ENCODE data around the gene ATP9A.
"Not testable (repeated sequence)": the region's sequence is repeated elsewhere in the genome, so short reads cannot be mapped to it uniquely, and the experiment has no call there.

ATP9A gene

DNA sequence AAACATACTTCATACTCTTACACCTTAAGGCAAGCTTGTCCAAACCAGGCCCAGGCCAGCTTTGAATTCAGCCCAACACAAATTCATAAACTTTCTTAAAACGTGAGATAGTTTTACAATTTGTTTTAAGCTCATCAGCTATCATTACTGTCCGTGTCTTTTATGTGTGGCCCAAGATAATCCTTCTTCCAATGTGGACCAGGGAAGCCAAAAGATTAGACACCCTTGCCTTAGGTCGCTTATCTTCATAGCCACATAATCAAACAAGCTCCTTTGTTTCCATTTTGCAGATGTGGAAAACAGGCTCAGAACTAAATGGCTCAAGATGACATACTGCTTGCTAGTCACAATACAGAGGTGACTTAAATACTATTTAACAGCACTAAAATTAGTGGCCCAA lies 28.1 kb upstream of the ATP9A start:
- no peak for DNase-seq (ENCODE audit: low read depth)

DNA sequence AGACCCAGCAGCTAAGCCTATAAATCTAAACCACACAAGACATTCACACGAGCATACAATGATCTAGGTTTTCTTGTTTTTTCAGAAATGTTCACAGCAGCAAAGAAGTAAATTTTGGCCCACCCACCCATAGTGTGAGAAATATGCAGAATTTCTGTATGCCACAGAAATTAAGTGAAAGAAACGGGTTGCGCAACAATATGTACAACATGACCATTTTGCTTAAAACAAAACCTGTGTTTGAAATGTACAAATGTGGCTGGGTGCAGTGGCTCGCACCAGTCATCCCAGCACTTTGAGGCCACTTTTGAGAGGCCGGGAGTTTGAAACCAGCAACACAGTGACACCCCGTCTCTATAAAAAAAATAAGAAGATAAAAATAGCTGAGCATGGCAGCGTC lies 24.8 kb upstream of the ATP9A start:
- no peak for DNase-seq (ENCODE audit: low read depth)

DNA sequence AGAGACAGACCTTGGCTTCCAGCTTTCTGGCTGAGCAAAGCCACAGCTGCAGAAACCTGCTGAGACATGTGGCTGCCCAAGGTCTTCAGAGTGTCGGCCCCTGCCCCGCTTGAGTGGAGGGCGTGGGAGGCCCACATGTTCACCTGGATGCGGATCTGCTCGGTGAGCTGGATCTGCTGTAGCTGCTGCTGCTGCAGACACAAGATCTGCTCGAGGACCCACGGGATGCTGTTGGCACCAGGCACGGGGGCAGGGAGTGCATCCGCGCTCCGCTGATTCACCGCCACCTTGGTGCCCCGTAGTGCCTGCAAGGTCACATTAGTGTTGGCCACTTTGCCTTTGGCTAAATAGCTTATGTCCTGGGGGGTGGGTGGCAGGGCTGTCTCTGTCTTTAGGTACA lies 23.4 kb upstream of the ATP9A start:
- no peak for DNase-seq (ENCODE audit: low read depth)

DNA sequence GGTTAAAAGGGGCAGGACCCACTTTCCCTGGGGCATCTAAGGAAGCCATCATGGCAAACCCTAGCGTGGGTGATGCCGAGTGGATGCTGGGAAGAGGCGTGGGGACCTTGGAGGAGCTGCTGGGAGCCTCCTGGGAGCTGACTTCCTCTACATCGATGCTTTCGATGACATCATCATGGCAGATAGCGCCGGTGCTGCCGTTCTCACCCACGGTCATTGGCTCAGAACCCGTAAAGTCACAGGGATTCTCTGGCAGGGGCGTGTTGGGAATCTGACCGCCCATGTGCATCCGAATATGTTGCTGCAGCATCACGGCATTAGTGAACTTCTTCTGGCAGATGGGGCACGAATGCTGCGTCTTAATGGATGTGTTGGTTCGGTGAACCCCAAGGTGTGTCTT lies 22.1 kb upstream of the ATP9A start:
- DNase-seq (ENCODE audit: low read depth), result no peak

DNA sequence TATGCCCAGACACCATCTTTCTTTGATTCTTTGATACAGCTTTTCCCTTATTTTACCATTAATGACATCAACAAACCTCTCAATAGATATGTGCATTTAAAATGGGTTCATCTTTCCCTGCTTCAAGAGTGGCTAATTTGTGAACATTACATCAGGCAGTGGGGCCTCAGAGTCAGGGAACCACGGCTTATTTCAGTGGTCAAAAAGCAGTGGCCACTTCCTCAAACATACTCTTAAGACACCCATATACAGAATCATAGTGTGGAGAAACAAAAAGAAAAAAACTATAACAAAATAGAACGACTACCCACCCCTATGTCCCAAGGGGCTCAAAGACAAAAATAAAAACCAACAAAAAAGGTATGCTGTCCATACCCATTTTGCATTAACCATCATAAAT lies 21.2 kb upstream of the ATP9A start:
- no peak for DNase-seq (ENCODE audit: low read depth)

DNA sequence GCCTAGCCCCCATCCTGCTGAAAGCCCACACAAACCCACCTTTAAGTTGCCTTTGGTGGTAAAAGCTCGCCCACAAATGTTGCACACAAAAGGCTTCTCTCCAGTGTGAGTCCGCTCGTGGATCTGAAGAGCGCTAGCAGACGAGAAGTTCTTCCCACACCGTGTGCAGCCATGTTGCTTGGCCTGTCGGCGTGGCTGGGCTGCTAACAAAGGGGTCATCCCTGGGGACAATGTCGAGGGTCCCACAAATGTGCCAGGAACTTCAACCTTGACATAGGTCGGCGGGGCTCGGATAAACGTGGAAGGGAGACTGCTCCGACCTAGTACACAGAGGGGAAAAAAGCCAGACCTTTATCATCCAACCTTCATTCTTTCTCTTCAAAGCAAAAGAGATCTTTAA lies 20.6 kb upstream of the ATP9A start:
- no peak for DNase-seq (ENCODE audit: low read depth)

DNA sequence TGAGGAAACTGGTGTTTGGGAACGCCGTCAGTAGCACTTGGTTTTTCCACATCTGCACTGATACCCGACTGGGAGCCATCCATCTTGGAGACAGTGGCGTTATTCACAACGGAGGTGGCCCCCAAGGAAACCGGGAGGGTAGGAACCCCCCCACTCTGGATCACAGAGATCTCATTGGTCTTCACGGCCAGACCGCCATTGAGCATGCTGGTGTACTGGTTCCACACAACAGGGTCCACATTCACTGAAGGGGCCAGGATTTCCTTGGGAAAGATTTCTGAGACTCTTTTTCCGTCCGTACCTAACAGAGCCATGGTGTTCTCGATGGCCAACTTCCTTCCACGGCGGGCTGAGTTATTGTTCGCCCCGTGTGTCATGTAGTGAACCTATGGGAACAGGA lies 16.1 kb upstream of the ATP9A start:
- no peak for DNase-seq (ENCODE audit: low read depth)

DNA sequence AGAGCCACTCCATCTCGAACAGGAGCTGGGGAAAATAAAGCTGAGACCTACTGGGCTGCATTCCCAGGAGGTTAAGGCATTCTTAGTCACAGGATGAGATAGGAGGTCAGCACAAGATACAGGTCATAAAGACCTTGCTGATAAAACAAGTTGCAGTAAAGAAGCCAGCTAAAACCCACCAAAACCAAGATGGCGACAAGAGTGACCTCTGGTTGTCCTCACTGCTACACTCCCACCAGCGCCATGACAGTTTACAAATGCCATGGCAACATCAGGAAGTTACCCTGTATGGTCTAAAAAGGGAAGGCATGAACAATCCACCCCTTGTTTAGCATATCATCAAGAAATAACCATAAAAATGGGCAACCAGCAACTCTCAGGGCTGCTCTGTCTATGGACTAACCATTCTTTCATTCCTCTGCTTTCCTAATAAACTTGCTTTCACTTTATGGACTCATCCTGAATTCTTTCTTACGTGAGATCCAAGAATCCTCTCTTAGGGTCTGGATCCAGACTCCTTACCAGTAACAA lies 10.1 kb upstream of the ATP9A start:
- not testable (repeated sequence) for DNase-seq (ENCODE audit: low read depth)

DNA sequence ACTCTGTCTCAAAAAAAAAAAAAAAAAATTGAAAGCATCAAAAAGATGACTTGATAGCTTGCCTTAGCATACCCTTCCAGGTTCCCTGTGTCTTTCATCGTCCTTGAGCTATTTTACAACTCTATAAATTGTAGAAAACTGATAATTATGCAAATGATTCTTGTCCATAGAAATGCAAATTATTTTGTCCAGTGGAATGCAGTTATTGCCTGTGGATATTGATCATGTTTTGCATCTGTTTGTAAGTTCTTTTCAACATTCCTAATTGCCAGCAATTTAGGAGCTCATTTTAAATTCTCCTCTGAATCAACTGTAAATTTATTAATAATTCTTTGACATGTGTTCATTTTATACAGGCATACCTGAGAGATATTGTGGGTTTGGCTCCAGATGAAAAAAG lies 7.1 kb upstream of the ATP9A start:
- no peak for DNase-seq (ENCODE audit: low read depth)

DNA sequence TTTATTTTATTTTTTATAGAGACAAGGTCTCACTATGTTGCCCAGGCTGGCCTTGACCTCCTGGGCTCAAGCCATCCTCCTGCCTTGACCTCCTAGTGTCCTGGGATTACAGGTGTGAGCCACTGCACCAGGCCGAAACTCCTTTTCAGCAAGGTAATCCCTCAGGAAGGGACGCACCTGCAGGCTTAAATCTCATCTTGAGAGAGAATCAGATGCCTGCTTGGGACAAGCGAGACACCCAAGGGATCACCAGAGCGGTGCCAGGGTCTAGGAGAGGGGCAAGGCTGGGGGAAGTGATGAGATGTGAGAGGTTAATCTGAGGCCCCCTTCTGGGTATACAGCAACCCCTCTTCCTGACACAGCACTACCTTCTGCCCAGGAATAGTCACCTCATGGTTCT lies 4.0 kb upstream of the ATP9A start:
- DNase-seq (ENCODE audit: low read depth), result no peak

DNA sequence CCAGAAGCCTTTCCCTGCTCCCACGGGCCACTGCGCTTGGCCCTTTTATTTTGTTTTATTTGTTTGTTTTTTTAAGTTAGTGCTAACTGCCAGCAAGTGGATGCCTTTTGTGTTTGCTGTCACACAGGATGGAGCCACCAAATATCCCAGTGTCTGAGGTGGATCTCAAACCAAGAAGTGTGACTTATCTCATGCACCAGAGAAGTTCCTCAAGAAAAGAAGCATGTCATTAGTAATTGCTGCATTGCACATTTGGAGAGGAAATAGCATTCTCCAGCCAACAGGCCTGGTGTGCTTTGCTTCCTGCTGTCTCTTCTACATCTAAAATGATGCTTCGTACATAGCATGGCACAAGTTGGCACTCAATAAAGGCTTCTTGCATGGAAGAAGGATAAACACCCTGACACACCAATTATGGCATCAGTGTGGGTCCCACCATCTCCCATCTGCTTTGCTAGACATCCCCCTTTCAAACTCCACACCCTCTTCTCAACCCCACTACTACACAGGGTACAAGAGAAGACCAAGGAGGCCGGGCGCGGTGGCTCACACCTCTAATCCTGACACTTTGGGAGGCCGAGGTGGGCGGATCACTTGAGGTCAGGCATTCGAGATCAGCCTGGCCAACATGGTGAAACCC lies 1.9 kb upstream of the ATP9A start:
- DNase-seq (ENCODE audit: low read depth), result no peak

DNA sequence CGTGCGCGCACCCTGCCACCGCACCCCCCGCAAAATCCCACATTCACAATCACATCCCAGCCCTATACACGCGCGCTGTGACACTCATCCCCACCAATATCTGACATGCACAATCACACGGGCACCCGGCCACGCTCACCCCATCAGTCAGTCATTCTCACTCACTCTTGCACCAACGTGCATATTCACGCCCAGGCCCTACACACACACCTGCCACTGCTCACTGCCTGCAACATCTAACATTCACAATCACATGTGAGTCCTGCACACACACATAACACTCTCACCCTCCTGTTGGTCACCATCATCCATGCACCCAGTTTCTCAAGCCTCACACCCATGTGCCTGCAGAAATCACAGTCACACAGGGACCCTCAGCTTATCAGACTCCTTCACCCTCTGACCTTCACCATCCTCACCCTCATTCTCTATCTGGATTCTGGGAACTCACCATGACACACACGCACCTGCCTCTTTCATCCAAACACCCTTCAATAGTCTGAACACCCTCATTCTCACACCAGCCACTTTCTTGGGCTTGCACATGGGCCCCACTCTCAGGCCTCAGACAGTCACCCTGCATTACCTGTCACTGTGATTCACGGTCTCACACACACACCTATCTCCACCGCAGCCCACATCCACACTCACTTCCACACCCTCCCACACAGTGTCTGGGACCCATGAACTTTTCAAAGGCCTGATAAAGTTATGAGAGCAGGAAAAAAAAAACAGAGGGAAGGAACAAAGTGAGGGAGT lies 748 bp upstream of the ATP9A start:
- DNase-seq (ENCODE audit: low read depth), result no peak

DNA sequence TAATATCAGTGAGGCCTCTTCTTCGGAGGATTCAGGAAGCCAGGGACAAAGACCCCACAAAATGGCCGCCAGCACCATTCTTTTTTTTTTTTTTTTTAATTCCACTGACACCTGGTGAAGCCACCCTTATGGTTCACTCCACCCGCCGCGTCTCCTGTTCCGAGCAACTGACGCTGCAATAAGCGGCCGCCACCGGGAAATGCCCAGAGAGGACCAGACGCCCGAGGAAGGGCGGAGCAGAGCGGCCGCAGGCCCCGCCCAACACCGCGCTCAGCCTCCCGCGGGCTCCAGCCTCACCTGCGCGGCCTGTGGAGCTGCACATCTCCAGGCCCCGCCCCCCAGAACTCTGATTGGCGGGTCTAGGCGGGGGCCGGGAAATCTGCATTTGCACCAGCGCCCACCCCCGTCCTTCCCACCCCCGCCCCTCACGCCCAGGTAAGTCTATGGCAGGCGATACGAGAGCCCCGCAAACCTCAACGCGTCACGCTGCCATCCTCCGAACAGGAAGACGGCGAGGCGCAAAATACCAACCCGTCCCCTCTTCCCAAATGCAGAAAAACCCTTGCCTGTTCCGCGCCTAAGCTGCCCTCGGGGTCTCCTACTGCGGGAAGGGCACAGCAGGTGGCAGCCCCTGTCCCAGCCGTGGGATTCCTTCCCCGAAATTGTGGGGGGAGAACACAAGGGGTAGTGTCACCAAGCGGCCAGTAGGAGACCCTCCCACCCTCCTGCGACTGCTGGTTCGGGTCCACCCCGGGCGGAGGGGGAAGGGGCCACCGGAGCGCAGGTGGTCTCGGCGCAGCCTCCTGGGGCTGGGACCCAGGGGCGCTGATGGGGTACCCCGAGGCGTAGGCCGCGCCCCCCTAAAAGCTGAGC lies 960 bp downstream of the ATP9A start:
- peak; percentile 49 for DNase-seq (ENCODE audit: low read depth)

DNA sequence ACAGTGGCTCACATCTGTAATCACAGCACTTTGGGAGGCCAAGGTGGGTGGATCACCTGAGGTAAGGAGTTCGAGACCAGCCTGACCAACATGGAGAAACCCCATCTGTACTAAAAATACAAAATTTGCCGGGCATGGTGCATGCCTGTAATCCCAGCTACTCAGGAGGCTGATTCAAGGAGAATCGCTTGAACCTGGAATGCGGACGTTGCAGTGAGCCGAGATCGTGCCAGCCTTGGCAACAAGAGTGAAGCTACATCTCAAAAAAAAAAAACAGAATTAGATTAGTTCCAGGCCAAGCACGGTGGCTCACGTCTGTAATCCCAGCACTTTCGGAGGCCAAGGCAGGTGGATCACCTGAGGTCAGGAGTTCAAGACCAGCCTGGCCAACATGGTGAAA lies 2.8 kb downstream of the ATP9A start:
- not testable (repeated sequence) for DNase-seq (ENCODE audit: low read depth)

DNA sequence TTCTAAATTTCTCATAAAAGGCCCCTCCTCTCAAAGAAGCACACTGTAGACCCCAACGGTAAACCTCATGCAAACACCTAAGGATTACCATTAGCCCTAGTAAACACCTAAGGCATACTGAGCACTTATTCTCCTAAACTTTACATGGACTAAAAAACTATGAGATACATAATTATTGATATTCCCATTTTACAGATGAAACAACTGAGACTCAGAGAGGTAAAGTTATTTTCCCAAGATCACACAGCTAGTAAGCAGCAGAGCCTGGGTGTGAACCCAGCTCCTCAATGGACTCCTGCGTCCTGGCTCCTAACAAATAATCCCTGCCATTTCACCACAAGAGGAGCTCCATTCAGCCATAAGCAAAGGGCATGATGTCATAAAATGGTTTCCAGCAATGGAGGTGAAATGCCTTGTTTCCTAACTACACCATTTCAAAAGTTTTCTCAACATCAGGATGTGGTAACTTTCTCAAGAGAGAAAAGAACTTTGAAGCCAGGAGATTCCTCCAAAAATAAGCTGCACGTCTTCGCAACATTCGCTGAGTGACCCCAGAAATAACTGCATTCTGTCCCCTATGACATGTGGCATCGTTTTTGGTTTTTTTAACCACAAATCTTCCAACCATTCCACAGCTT lies 4.1 kb downstream of the ATP9A start:
- DNase-seq (ENCODE audit: low read depth), result no peak

DNA sequence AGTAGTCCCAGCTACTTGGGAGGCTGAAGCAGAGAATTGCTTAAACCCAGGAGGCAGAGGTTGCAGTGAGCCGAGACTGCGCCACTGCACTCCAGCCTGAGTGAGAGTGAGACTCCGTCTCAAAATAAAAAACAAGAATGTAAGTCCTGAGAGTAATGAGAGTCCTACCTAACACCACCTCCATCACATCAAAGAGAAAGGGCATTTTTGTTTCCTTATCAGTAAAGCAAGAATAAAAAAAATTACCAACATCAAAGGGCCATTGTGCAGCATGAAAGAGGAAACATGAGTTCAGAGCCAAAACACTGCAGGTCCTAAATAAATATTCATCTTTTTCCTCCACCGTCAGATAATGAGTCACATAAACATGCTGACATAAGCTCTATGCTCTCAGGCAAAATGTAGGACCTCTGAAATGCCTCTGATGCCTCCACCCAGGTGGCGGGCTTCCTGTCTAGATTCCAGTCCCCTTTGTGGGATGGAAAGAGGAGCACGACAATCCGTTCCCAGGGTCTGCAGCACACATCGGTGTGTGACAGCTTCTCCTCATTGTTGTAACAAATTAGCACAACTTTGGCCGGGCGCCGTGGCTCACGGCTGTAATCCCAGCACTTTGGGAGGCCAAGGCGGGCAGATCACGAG lies 7.2 kb downstream of the ATP9A start:
- no peak for DNase-seq (ENCODE audit: low read depth)

DNA sequence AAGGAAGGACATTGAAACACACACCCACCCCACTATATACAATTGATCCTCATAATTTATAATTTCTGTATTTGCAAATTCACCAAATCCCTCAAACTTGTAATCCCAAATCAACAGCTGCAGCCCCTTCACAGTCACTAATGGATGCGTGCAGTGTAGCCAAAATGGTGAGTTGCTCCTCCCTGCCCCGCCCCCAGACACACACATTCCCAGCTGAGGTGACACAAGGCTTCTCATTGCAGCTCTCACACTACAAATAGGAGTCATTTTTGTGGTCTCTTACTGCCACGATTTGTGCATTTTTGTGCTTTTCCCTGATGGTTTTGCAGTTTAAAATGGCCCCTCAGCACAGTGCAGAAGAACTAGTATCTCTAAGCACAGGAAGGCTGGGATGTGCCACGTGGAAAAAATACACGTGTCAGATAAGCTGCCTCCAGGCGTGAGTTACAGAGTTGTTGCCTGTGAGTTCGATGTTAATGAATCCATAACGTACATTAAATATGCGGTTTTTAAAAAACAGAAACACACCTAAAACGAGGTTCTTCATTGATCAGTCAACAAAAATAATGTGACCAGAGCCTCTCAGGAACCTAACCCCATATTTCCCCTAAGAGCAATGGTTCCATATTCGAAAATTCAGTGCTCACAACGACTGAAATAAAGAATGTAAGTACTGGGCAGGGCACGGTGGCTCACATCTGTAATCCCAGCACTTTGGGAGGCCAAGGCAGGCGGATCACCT lies 8.2 kb downstream of the ATP9A start:
- DNase-seq (ENCODE audit: low read depth), result no peak

DNA sequence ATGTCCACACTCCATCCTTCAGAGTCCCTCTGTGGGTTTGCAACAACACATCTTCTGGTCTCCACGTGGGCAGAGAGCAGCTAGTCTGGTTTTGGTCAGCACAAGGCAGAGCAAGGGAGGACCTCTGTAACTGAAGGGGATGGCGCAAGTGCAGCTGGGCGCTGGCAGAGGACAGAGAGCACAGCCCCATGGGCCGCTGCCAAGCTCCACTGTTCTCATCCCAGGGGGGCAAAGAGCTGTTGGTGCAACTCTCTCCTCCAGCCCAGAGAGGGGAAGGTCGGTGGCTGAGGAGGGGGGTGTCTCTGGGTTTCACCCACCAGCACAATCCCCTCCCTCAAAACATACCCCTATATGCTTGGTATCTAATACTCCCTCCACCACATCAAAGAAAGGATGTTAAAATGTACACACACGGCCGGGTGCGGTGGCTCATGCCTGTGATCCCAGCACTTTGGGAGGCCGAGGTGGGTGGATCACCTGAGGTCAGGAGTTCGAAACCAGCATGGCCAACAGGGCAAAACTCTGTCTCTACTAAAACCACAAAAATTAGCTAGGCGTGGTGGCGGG lies 9.1 kb downstream of the ATP9A start:
- DNase-seq (ENCODE audit: low read depth), result no peak

DNA sequence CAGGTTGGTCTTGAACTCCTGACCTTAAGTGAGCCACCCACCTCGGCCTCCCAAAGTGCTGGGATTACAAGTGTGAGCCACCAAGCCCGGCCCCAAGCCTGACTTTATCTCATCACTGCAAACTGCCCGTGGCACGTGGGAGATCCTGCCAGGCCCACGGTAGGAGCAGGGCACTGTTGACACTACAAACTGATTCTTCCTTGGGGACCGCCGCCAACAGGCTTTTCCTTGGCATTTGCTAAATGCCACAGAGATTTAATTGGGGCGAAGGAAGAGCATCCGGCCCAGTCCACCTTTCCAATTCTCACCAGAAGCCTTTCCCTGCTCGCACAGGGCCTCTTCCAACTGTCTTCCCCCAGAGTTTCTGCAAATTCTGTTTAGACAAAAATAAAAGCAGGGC lies 11.0 kb downstream of the ATP9A start:
- DNase-seq (ENCODE audit: low read depth), result no peak

DNA sequence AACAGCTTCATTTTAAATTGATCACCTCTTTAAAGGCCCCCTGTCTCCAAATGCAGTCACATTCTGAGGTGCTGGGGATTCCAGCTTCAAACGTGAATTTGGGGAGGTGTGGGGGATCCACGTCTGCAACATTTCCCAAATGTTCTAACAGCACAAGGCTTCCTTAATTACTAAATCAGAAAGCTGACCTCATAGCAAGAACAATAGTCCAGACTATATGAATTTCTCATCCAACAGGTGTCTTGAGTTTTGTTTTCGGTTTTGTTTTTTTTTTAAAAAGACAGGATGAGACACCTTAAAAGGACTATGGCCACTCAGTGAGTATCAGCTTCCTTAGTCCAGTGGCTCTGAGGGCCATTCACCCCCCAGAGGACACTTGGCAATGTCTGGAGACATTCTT lies 11.5 kb downstream of the ATP9A start:
- no peak for DNase-seq (ENCODE audit: low read depth)

DNA sequence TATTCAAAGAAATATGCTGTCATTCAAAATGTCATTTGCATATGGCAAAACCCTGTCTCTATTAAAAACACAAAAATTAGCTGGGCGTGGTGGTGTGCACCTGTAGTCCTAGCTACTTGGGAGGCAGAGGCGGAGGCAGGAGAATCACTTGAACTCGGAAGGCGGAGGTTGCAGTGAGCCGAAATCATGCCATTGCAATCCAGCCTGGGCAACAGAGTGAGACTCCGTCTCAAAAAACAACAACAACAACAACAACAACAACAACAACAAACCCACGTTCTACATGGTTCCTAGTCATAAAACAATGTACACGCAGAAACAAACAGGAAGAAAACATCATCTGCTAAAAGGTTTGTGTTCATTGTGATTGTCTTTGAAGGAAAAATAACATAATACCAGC lies 15.0 kb downstream of the ATP9A start:
- DNase-seq (ENCODE audit: low read depth), result not testable (repeated sequence)

All from activated T-cell treated with anti-CD3 and anti-CD28 coated beads for 48 hours (primary cell).